K562 (cell line): ENCODE results near the gene ZNF609. TPM values are rescaled to one million over a fixed set of nuclear protein-coding genes. Genes with fewer than 3 reads are reported as not detected.
A peak's percentile ranks its signal among the peaks of the same experiment; 100 is the strongest.

ENCODE experiments used
- JUND ChIP-seq, 2 experiments: IDR thresholded peaks; 2 replicates in 1 of 2; 3 replicates in 1 of 2; pipeline ENCODE4 v1.6.1; 2011; ENCODE audit warnings: borderline replicate concordance in 2 of 2, low read depth in 2 of 2, low read length in 2 of 2, improper control_type of control experiment in 1 of 2, missing biosample characterization in 1 of 2, missing genetic modification characterization in 1 of 2, missing genetic modification reagents in 1 of 2
- MYC ChIP-seq, 2 experiments: fragments of 250-450 bp in 1 of 2; sonication (Bioruptor Pico) in 1 of 2; IDR thresholded peaks; 2 replicates each; pipeline versions ENCODE4 v1.5.1 to v1.6.1; 2012 to 2021; ENCODE audit warnings: low read depth in 2 of 2, borderline replicate concordance in 1 of 2, improper control_type of control experiment in 1 of 2, low read length in 1 of 2, mild to moderate bottlenecking in 1 of 2, moderate library complexity in 1 of 2
- THRAP3 ChIP-seq: fragments of 450-650 bp; IDR thresholded peaks from 2 replicates; pipeline ENCODE4 v1.6.1; 2016; ENCODE audit warnings: mild to moderate bottlenecking, inconsistent platforms, borderline replicate concordance
- USF2 ChIP-seq: sonication (generic); formaldehyde crosslinking; IDR thresholded peaks from 2 replicates; pipeline ENCODE4 v1.5.0; 2020; ENCODE audit warnings: missing genetic modification reagents
- VEZF1 ChIP-seq: fragments of 200-800 bp; sonication (Bioruptor generic); IDR thresholded peaks from 2 replicates; pipeline ENCODE4 v1.6.1; 2017; ENCODE audit warnings: missing genetic modification characterization, missing compliant biosample characterization
- ZNF146 ChIP-seq: IDR thresholded peaks from one replicate; pipeline ENCODE4 v1.6.1; 2018; ENCODE audit warnings: missing compliant biosample characterization; ENCODE audit not compliant: unreplicated experiment
- ZNF699 ChIP-seq: fragments of 250-450 bp; sonication (Bioruptor Pico); IDR thresholded peaks from 2 replicates; pipeline ENCODE4 v1.8.0; 2021; ENCODE audit warnings: mild to moderate bottlenecking, moderate library complexity; ENCODE audit not compliant: insufficient replicate concordance
- ZNF785 ChIP-seq: fragments of 250-450 bp; sonication (Bioruptor Pico); IDR thresholded peaks from 2 replicates; pipeline ENCODE4 v1.4.0; 2020; ENCODE audit warnings: mild to moderate bottlenecking
- polyA plus RNA-seq, 8 experiments: library from polyadenylated mRNA; depleted of rRNA in 4 of 8; stranded (reverse) in 5 of 8; unstranded in 3 of 8; fragments of >200 nt; fragmentation: Nextera tagmentation in 2 of 8; fragmentation: Illumina TruSeq in 1 of 8; extraction: Ambion mirVana in 2 of 8; extraction: Trizol in 1 of 8; gene quantifications; 2 replicates each; pipeline versions ENCODE4 v1.2.1 to v1.2.3, GENCODE V29; 2011 to 2014; ENCODE audit warnings: inconsistent platforms in 1 of 8, missing spikeins in 1 of 8
- total RNA-seq, 7 experiments: library from RNA; depleted of rRNA in 6 of 7; stranded (reverse); fragments of >200 nt in 6 of 7; fragmentation: Illumina TruSeq in 2 of 7; extraction: Trizol in 2 of 7; gene quantifications; 2 replicates each; pipeline versions ENCODE4 v1.2.1 to v1.2.3, GENCODE V29; 2011 to 2021; ENCODE audit warnings: low replicate concordance in 1 of 7
- TF ChIP-seq, protein P1 (sequence below): fragments of 200-400 bp; formaldehyde crosslinking; IDR thresholded peaks from 2 replicates; pipeline ENCODE4 v1.6.1; 2017; ENCODE audit warnings: mild to moderate bottlenecking, low read depth, low read length, moderate library complexity

Gene ZNF609
- total and polyA plus RNA-seq, 9 of the 15 experiments (the other 6 are each of a cell fraction or from before 2014, with no cell fraction given), result 3.0 to 38.7 (median 17.8) TPM

DNA sequence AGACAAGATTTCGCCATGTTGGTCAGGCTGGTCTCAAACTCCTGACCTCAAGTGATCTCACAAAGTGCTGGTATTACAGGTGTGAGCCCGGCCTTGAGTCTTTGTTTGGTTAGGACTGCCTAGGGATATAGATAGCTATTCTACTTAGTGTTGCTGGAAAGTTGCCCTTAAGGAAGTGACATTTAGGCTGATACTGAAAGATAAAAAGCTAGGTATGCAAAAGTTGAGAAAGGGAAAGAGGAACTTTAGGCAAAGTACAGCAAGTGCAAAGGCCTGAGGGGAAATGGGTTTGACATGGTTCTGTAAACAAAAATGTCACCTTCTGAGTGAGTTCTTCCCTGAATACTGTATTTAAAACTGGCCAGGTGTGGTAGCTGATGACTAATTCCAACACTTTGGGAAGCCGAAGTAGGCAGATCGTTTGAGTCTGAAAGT, 111.5 kb downstream of the ZNF609 start (continued):
- no peak for TF ChIP-seq USF2 (CRISPR knock-in tag)
- no peak for TF ChIP-seq ZNF699
- TF ChIP-seq VEZF1 (CRISPR knock-in tag), result no peak
- no peak for TF ChIP-seq JUND (IDR thresholded peaks at IDR 0.05; ENCODE audit: borderline replicate concordance, low read depth, low read length)
- TF ChIP-seq JUND (tag; IDR thresholded peaks at IDR 0.05; ENCODE audit: borderline replicate concordance, low read depth, low read length), result peak; percentile 20; the same call in 1 of the 3 replicates
- TF ChIP-seq, protein P1, sequence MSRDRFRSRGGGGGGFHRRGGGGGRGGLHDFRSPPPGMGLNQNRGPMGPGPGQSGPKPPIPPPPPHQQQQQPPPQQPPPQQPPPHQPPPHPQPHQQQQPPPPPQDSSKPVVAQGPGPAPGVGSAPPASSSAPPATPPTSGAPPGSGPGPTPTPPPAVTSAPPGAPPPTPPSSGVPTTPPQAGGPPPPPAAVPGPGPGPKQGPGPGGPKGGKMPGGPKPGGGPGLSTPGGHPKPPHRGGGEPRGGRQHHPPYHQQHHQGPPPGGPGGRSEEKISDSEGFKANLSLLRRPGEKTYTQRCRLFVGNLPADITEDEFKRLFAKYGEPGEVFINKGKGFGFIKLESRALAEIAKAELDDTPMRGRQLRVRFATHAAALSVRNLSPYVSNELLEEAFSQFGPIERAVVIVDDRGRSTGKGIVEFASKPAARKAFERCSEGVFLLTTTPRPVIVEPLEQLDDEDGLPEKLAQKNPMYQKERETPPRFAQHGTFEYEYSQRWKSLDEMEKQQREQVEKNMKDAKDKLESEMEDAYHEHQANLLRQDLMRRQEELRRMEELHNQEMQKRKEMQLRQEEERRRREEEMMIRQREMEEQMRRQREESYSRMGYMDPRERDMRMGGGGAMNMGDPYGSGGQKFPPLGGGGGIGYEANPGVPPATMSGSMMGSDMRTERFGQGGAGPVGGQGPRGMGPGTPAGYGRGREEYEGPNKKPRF, result no peak
- TF ChIP-seq MYC (IDR thresholded peaks at IDR 0.05; ENCODE audit: low read depth, low read length), result no peak
- TF ChIP-seq MYC (CRISPR knock-in tag; IDR thresholded peaks at IDR 0.05; ENCODE audit: borderline replicate concordance, low read depth), result no peak
- no peak for TF ChIP-seq THRAP3
- no peak for TF ChIP-seq ZNF785
- no peak for TF ChIP-seq ZNF146 (CRISPR knock-in tag)
- TF ChIP-seq, all 486 proteins: peak for 31
